ENCODE results near the gene P2RY2. TPM values are rescaled to one million over a fixed set of nuclear protein-coding genes. Genes with fewer than 3 reads are reported as not detected.
A peak's percentile ranks its signal among the peaks of the same experiment; 100 is the strongest.

The P2RY2 gene
- polyA plus RNA-seq, 1 donor from 2014 or later: not detected

GRCh38 chr11:73217810-73218105, 323 bp upstream of the P2RY2 start:
- no peak overlapping the region for H3K27ac ChIP-seq (ENCODE audit: low read length)
- TF ChIP-seq RAD21 (conservative IDR thresholded peaks at IDR 0.05): no peak
- no peak for TF ChIP-seq MXI1 (conservative IDR thresholded peaks at IDR 0.05; ENCODE audit: poor library complexity, severe bottlenecking)
- no peak for TF ChIP-seq EP300 (conservative IDR thresholded peaks at IDR 0.05; ENCODE audit: poor library complexity, severe bottlenecking)
- no peak for TF ChIP-seq EZH2 (IDR thresholded peaks at IDR 0.05; ENCODE audit: borderline replicate concordance, insufficient read depth, low read length, poor library complexity, severe bottlenecking)
- H3K9ac ChIP-seq (ENCODE audit: low read length): no peak overlapping the region

DNA sequence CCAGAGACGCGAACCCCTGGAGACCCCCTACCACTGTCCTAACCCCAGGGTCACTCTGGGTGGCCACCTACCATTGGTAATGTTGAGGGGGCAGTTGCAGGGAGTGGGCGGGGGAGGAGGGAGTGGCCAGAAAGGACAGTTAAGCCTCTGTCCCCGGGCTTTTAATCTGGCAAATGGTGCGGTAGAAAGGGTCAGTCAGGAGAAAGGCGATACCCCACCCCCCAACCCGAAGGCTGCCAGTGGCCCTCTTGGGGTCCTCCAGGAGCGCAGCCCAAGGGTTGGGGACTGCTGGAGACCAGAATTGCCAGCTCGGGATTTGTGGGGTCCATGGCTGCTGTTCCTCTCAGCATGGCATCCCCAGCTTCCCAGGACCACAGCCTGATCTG, 742 bp downstream of the P2RY2 start:
- Histone ChIP-seq H2AFZ (ENCODE audit: low read depth, low read length) (no peak overlapping the region), H3F3A (ENCODE audit: insufficient read depth, low read length, poor library complexity, severe bottlenecking) (no peaks in the 10 kb centered on the region), H3K27me3 (ENCODE audit: insufficient read depth, low read depth, low read length) (peaks cover 27% of the 10 kb centered on the region), H3K4me3 (ENCODE audit: low read length) (peak overlapping the region; percentile 59), H4K20me1 (ENCODE audit: insufficient read depth) (no peaks in the 10 kb centered on the region), H3K9me3 (ENCODE audit: low read length) (no peaks in the 10 kb centered on the region), H3K36me3 (ENCODE audit: insufficient read depth, low read length) (no peaks in the 10 kb centered on the region), H3K79me2 (replicated peaks; ENCODE audit: insufficient read depth, low read length) (no peaks in the 10 kb centered on the region), H3K4me2 (ENCODE audit: low read length) (no peak overlapping the region), H3K9me2 (ENCODE audit: insufficient read depth, low read length) (no peaks in the 10 kb centered on the region), H3K9ac (ENCODE audit: low read length) (no peak overlapping the region), H3K27ac (ENCODE audit: low read length) (no peak overlapping the region)
- no peak for TF ChIP-seq SMC3 (conservative IDR thresholded peaks at IDR 0.05; ENCODE audit: poor library complexity)
- TF ChIP-seq TAF1 (IDR thresholded peaks at IDR 0.05; ENCODE audit: low read depth): no peak
- no peak for TF ChIP-seq EP300 (conservative IDR thresholded peaks at IDR 0.05; ENCODE audit: poor library complexity, severe bottlenecking)
- TF ChIP-seq, protein P1, sequence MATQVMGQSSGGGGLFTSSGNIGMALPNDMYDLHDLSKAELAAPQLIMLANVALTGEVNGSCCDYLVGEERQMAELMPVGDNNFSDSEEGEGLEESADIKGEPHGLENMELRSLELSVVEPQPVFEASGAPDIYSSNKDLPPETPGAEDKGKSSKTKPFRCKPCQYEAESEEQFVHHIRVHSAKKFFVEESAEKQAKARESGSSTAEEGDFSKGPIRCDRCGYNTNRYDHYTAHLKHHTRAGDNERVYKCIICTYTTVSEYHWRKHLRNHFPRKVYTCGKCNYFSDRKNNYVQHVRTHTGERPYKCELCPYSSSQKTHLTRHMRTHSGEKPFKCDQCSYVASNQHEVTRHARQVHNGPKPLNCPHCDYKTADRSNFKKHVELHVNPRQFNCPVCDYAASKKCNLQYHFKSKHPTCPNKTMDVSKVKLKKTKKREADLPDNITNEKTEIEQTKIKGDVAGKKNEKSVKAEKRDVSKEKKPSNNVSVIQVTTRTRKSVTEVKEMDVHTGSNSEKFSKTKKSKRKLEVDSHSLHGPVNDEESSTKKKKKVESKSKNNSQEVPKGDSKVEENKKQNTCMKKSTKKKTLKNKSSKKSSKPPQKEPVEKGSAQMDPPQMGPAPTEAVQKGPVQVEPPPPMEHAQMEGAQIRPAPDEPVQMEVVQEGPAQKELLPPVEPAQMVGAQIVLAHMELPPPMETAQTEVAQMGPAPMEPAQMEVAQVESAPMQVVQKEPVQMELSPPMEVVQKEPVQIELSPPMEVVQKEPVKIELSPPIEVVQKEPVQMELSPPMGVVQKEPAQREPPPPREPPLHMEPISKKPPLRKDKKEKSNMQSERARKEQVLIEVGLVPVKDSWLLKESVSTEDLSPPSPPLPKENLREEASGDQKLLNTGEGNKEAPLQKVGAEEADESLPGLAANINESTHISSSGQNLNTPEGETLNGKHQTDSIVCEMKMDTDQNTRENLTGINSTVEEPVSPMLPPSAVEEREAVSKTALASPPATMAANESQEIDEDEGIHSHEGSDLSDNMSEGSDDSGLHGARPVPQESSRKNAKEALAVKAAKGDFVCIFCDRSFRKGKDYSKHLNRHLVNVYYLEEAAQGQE (IDR thresholded peaks at IDR 0.05; ENCODE audit: borderline replicate concordance): no peak
- no peak for TF ChIP-seq MXI1 (conservative IDR thresholded peaks at IDR 0.05; ENCODE audit: poor library complexity, severe bottlenecking)

More at GRCh38 chr11:73217810-73218105, 323 bp upstream of the P2RY2 start:
- Histone ChIP-seq H3F3A (ENCODE audit: insufficient read depth, low read length, poor library complexity, severe bottlenecking) (no peaks in the 10 kb centered on the region), H3K27me3 (ENCODE audit: insufficient read depth, low read depth, low read length) (peaks cover 27% of the 10 kb centered on the region), H3K36me3 (ENCODE audit: insufficient read depth, low read length) (no peaks in the 10 kb centered on the region), H3K9me3 (ENCODE audit: low read length) (no peaks in the 10 kb centered on the region), H2AFZ (ENCODE audit: low read depth, low read length) (no peak overlapping the region), H4K20me1 (ENCODE audit: insufficient read depth) (no peaks in the 10 kb centered on the region), H3K9me2 (ENCODE audit: insufficient read depth, low read length) (no peaks in the 10 kb centered on the region), H3K4me3 (ENCODE audit: low read length) (peak overlapping the region; percentile 59), H3K79me2 (replicated peaks; ENCODE audit: insufficient read depth, low read length) (no peaks in the 10 kb centered on the region), H3K4me2 (ENCODE audit: low read length) (no peak overlapping the region)

DNA sequence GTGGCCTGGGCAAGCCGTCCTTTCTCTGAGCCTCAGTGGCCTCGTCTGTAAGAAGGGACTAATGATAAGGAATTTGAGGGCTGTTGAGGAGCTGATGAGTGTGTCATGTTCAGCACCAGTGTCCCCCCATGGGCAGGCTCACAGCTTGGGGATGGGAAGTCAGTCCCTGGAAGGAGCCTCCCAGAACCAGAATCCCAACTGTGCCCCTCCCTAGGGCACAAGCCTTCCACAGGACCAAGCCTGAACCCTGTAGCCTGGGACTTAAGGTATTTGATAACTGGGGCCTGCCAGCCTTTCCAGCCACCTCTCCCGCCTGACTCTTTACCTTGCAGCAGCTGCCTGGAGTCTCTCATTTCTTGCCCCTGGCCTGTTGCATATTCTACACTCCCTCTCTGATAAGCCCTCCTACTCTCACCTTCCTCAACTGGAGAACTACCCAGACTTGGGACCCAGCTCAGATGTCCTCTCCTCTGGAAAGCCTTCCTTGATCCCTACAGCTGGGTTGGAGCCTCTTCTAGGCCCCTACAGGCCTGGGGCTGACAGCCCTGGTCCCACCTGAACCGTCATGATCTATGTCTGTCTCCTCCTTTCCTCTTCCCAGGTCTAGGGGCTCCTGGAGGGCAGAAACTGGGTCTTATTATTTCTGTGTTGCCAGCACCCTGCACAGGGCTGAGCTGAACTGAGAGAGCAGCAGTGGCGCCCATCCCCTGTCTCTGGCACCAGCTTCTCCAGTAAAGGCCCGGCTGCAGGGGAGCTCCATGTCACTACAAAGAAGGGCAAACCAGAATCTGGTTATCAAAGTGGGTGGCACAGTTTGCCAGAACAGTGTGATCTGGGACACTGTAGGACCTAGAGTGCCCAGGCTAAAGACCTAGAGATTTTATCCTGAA, 1.6 kb downstream of the P2RY2 start:
- Histone ChIP-seq H2AFZ (ENCODE audit: low read depth, low read length) (no peak overlapping the region), H3K36me3 (ENCODE audit: insufficient read depth, low read length) (no peaks in the 10 kb centered on the region), H3K9ac (ENCODE audit: low read length) (no peak overlapping the region), H3K4me2 (ENCODE audit: low read length) (no peak overlapping the region), H4K20me1 (ENCODE audit: insufficient read depth) (no peaks in the 10 kb centered on the region), H3K4me3 (ENCODE audit: low read length) (no peak overlapping the region), H3K79me2 (replicated peaks; ENCODE audit: insufficient read depth, low read length) (no peaks in the 10 kb centered on the region), H3K27me3 (ENCODE audit: insufficient read depth, low read depth, low read length) (peaks cover 27% of the 10 kb centered on the region), H3K27ac (ENCODE audit: low read length) (no peak overlapping the region), H3F3A (ENCODE audit: insufficient read depth, low read length, poor library complexity, severe bottlenecking) (no peaks in the 10 kb centered on the region), H3K9me3 (ENCODE audit: low read length) (no peaks in the 10 kb centered on the region), H3K9me2 (ENCODE audit: insufficient read depth, low read length) (no peaks in the 10 kb centered on the region)
- TF ChIP-seq, protein P1 (IDR thresholded peaks at IDR 0.05; ENCODE audit: borderline replicate concordance): no peak
- no peak for TF ChIP-seq POLR2AphosphoS5 (IDR thresholded peaks at IDR 0.05)
